OCI-LY1 (cell line): Measurements from ENCODE around the gene EN2.

Experiments
- H2AFZ ChIP-seq: fragments of 200-600 bp; sonication (generic), shearing (Covaris generic); 2 replicates; pipeline ENCODE4 v1.6.0; 2014; ENCODE audit warnings: antibody characterized with exemption, mild to moderate bottlenecking, low read length
- H3F3A ChIP-seq: fragments of 200-600 bp; sonication (generic), shearing (Covaris generic); 2 replicates; pipeline ENCODE4 v1.6.0; 2014; ENCODE audit warnings: mild to moderate bottlenecking, antibody characterized with exemption, low read length, moderate library complexity; ENCODE audit not compliant: insufficient read depth
- H3K27ac ChIP-seq: fragments of 200-600 bp; sonication (generic); 2 replicates; pipeline ENCODE4 v1.5.1; 2014; ENCODE audit warnings: low read length, mixed run types, mild to moderate bottlenecking, low read depth; ENCODE audit not compliant: poor library complexity, severe bottlenecking
- H3K27me3 ChIP-seq: fragments of 200-600 bp; sonication (generic); 2 replicates; pipeline ENCODE4 v1.6.0; 2014; ENCODE audit warnings: antibody characterized with exemption, mild to moderate bottlenecking, low read length, moderate library complexity; ENCODE audit not compliant: insufficient read depth
- H3K36me3 ChIP-seq: fragments of 200-600 bp; sonication (generic); 2 replicates; pipeline ENCODE4 v1.6.1; 2014; ENCODE audit warnings: mild to moderate bottlenecking, antibody characterized with exemption, low read length, moderate library complexity, mixed read lengths; ENCODE audit not compliant: insufficient read depth
- H3K4me1 ChIP-seq: fragments of 200-600 bp; sonication (generic); 2 replicates; pipeline ENCODE4 v1.5.1; 2014; ENCODE audit warnings: mild to moderate bottlenecking, low read length, moderate library complexity; ENCODE audit not compliant: insufficient read depth, severe bottlenecking
- H3K4me2 ChIP-seq: fragments of 200-600 bp; sonication (generic), shearing (Covaris generic); 2 replicates; pipeline ENCODE4 v1.6.1; 2014; ENCODE audit warnings: low read length
- H3K4me3 ChIP-seq: fragments of 200-600 bp; sonication (generic); 2 replicates; pipeline ENCODE4 v1.5.1; 2014; ENCODE audit warnings: low read length, low read depth, mild to moderate bottlenecking, mixed read lengths; ENCODE audit not compliant: poor library complexity, severe bottlenecking
- H3K79me2 ChIP-seq: fragments of 200-600 bp; shearing (Covaris generic); 2 replicates; pipeline ENCODE4 v1.6.1; 2016; ENCODE audit warnings: mixed run types, low read length, mixed read lengths; ENCODE audit not compliant: insufficient read depth
- H3K9ac ChIP-seq: fragments of 200-600 bp; sonication (generic), shearing (Covaris generic); 2 replicates; pipeline ENCODE4 v1.6.1; 2014; ENCODE audit warnings: mild to moderate bottlenecking, low read length, mixed read lengths
- H3K9me2 ChIP-seq: fragments of 200-600 bp; sonication (generic), shearing (Covaris generic); 2 replicates; pipeline ENCODE4 v1.6.1; 2014; ENCODE audit warnings: low read depth, mild to moderate bottlenecking, low read length, mixed read lengths
- H3K9me3 ChIP-seq: fragments of 200-600 bp; shearing (Covaris generic); 2 replicates; pipeline ENCODE4 v1.6.1; 2014; ENCODE audit warnings: low read length, mixed read lengths
- H4K20me1 ChIP-seq: fragments of 200-600 bp; sonication (generic), shearing (Covaris generic); 2 replicates; pipeline ENCODE4 v1.6.0; 2016; ENCODE audit warnings: mild to moderate bottlenecking, low read length; ENCODE audit not compliant: insufficient read depth
- EZH2 ChIP-seq: fragments of 200-600 bp; sonication (generic), shearing (Covaris generic); IDR thresholded peaks from 2 replicates; pipeline ENCODE4 v1.8.0; 2017; ENCODE audit warnings: borderline replicate concordance, mixed run types, mild to moderate bottlenecking, antibody characterized with exemption, low read length, moderate library complexity, mixed read lengths
- TF ChIP-seq, protein P1 (sequence below): fragments of 200-600 bp; sonication (generic), shearing (Covaris generic); IDR thresholded peaks from 2 replicates; pipeline ENCODE4 v1.5.1; 2017; ENCODE audit warnings: mild to moderate bottlenecking, antibody characterized with exemption, low read length, moderate library complexity, mixed read lengths

Gene EN2

DNA sequence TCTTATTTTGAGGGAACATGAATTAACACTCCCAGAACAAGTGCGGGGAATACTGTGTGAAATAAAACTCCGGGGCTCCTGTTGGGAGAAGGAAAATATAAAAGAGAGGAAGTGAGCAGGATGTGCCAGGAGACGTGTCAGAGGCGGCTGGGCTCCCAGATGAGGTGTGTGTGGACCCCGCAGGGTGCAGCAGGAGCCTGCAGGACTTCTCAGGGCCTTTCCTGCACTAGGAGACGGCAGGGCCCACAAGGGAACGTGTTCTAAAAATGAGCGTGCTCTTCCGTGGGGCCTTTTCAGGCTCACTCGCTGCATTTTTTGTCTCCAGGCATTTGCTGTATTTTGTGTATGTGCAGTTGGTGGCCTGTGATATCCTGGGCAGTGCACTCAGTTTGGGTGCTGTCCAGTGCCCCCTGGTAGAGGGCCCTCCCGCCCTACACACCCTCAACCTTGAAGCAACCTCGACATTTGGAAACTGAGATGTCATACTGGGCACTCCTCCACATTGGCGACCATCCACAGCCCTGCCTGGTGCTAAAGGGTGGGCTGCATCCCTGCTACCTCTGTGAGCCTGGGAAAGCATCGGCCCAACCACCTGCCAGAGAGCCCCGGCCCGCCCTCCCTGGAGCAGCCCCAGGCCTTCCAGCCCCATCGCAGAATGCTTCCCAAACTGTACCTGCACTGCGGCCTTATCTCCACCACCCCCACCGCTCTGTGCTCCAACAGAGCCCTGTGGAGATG lies 35.2 kb upstream of the EN2 start:
- no peak overlapping the region for H2AFZ ChIP-seq
- H3K4me3 ChIP-seq, result no peak overlapping the region
- no peak overlapping the region for H3K9ac ChIP-seq
- peaks cover 3% of the 10 kb centered on the region; the same call in 1 of the 2 replicates for H3K27me3 ChIP-seq
- no peaks in the 10 kb centered on the region for H3K36me3 ChIP-seq
- no peak for TF ChIP-seq EZH2
- TF ChIP-seq, protein P1, sequence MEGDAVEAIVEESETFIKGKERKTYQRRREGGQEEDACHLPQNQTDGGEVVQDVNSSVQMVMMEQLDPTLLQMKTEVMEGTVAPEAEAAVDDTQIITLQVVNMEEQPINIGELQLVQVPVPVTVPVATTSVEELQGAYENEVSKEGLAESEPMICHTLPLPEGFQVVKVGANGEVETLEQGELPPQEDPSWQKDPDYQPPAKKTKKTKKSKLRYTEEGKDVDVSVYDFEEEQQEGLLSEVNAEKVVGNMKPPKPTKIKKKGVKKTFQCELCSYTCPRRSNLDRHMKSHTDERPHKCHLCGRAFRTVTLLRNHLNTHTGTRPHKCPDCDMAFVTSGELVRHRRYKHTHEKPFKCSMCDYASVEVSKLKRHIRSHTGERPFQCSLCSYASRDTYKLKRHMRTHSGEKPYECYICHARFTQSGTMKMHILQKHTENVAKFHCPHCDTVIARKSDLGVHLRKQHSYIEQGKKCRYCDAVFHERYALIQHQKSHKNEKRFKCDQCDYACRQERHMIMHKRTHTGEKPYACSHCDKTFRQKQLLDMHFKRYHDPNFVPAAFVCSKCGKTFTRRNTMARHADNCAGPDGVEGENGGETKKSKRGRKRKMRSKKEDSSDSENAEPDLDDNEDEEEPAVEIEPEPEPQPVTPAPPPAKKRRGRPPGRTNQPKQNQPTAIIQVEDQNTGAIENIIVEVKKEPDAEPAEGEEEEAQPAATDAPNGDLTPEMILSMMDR, result no peak
- H3K4me2 ChIP-seq, result no peak overlapping the region
- no peak overlapping the region for H3K27ac ChIP-seq
- H3K9me3 ChIP-seq, result no peaks in the 10 kb centered on the region
- no peaks in the 10 kb centered on the region for H3K79me2 ChIP-seq
- no peaks in the 10 kb centered on the region for H3F3A ChIP-seq
- H3K9me2 ChIP-seq, result no peaks in the 10 kb centered on the region
- no peaks in the 10 kb centered on the region for H3K4me1 ChIP-seq
- no peaks in the 10 kb centered on the region for H4K20me1 ChIP-seq

DNA sequence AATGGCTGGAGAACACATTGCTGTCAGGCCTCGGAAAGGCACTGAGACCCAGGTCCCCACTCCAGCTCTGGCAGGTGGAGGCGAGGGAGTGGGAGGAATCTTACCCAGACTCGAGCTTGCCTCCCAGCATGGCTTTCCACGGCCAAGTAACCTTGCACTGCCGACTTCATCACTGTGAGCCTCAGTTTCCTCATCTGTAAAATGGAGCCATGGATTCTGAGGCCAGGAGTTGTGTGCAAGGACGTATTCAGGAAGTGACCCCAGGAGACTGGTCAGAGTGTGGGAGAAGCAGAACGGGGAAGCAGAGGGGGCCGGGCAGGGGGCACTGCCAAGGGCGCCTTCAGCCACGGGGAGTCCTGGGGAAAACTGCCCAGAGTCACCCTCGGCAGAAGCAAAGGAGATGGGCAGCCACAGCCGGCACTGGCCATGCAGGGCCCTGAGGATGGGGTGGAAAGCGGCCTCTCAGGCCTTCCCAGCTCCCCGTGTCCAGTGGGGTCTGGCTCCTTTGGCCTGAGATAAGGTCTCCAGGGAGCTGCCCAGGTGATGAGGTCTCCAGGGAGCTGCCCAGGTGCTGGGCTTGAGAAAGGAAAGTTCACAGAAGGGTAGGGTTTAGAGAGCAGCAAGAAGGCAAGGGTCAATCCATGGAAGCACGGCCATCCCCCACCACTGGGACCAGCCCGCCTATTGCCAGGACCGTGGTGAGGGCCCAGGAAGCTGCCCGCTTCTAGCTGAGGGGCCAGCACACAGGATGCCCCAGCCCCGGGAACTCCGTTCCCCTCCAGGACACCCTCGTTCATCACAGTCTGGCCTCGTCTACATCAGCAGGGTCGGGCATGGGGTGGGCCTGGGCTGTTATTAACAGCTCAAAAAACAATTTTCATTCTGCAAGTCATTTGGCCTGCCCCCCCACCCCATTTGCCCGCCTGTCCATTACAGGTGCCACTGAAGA lies 34.3 kb upstream of the EN2 start:
- Histone ChIP-seq H3K9me2 (no peaks in the 10 kb centered on the region), H2AFZ (no peak overlapping the region), H3K79me2 (no peaks in the 10 kb centered on the region), H4K20me1 (no peaks in the 10 kb centered on the region), H3K27ac (no peak overlapping the region), H3K27me3 (peaks cover 8% of the 10 kb centered on the region; the same call in 1 of the 2 replicates), H3K36me3 (no peaks in the 10 kb centered on the region), H3K4me1 (no peaks in the 10 kb centered on the region), H3F3A (no peaks in the 10 kb centered on the region), H3K4me2 (no peak overlapping the region), H3K9ac (no peak overlapping the region), H3K9me3 (no peaks in the 10 kb centered on the region), H3K4me3 (no peak overlapping the region)
- TF ChIP-seq EZH2, result no peak
- TF ChIP-seq, protein P1, result no peak

DNA sequence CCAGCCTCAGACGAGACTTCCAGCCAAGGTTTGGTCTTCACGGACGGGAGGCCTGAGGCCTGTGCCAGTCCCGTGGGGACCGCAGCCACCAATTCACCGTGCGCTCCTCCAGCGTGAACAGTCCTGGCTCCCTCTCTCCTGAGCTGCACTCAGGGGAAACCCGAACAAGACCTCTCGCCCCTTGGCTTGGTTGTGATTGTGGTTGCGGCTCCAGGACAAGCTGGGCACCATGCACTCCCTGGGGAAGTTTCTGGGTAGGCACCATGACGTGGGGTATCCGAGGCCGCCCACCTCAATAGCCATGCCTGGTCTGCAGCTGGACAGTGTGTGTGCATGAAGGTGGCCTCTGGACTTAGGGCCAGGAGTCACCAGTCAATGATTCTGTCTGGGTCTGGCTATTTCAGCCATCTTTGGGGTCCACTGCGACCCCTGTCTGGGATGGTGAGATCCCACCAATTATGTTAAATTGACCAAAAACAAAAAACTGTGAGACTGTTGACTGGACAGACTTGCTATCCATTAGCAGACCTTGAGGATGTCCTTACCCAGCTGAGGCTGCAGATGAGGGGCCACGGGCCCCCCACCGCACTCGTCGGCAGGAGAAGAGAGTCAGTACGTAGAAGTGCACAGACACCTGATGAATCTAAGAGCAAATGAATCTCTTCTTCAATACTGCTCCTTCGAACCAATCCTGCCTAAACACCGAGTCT lies 33.5 kb upstream of the EN2 start:
- Histone ChIP-seq H4K20me1 (no peaks in the 10 kb centered on the region), H3K27me3 (peaks cover 16% of the 10 kb centered on the region; the same call in 1 of the 2 replicates), H3K4me2 (no peak overlapping the region), H2AFZ (no peak overlapping the region), H3K27ac (no peak overlapping the region), H3K9me3 (no peaks in the 10 kb centered on the region), H3K9me2 (no peaks in the 10 kb centered on the region), H3K9ac (no peak overlapping the region), H3K4me1 (no peaks in the 10 kb centered on the region), H3K79me2 (no peaks in the 10 kb centered on the region), H3K4me3 (no peak overlapping the region), H3F3A (no peaks in the 10 kb centered on the region), H3K36me3 (no peaks in the 10 kb centered on the region)
- TF ChIP-seq, protein P1, result no peak
- no peak for TF ChIP-seq EZH2
